Fibroblast of skin of back (primary cell): ENCODE data around the gene NCOA5.

Experiments
- DNase-seq: peaks from one replicate; pipeline ENCODE4 v3.0.0-alpha.2; 2013

Gene NCOA5

GRCh38 chr20:46035713-46036112 lies 54.0 kb downstream of the NCOA5 start:
- no peak for DNase-seq

GRCh38 chr20:46035253-46035652 lies 54.5 kb downstream of the NCOA5 start:
- DNase-seq, result no peak

- DNase-seq, result no peak
Observed at GRCh38 chr20:46034039-46034438, 55.7 kb downstream of the NCOA5 start.

GRCh38 chr20:46031701-46032254 lies 58.0 kb downstream of the NCOA5 start:
- no peak for DNase-seq

GRCh38 chr20:46031014-46031569 lies 58.7 kb downstream of the NCOA5 start:
- no peak for DNase-seq

GRCh38 chr20:46030284-46031013 lies 59.3 kb downstream of the NCOA5 start:
- no peak for DNase-seq

GRCh38 chr20:46028772-46029371 lies 60.9 kb downstream of the NCOA5 start, which contains the start of gene SLC12A5:
Gene SLC12A5 (plus strand): TSS chr20:46029215. CDS start chr20:46029345, 130 bp downstream.
- no peak for DNase-seq

- no peak for DNase-seq
Observed at GRCh38 chr20:46028110-46028509, 61.7 kb downstream of the NCOA5 start.

- peak; percentile 67 for DNase-seq
Observed at GRCh38 chr20:46027245-46027853, 62.4 kb downstream of the NCOA5 start.

GRCh38 chr20:46025376-46025783 lies 64.4 kb downstream of the NCOA5 start:
- DNase-seq, result no peak

GRCh38 chr20:46023999-46024398 lies 65.8 kb downstream of the NCOA5 start:
- DNase-seq, result no peak

GRCh38 chr20:46023148-46023484 lies 66.6 kb downstream of the NCOA5 start:
- no peak for DNase-seq

- DNase-seq, result no peak
Observed at GRCh38 chr20:46022411-46023147, 67.2 kb downstream of the NCOA5 start.

- DNase-seq, result peak; percentile 8
Observed at GRCh38 chr20:46021361-46022359, 68.1 kb downstream of the NCOA5 start.

- no peak for DNase-seq
Observed at GRCh38 chr20:46020555-46020954, 69.2 kb downstream of the NCOA5 start.

- no peak for DNase-seq
Observed at GRCh38 chr20:46018611-46019010, 71.2 kb downstream of the NCOA5 start.

- DNase-seq, result no peak
Observed at GRCh38 chr20:46018112-46018511, 71.7 kb downstream of the NCOA5 start.

GRCh38 chr20:46017272-46017671 lies 72.5 kb downstream of the NCOA5 start:
- DNase-seq, result no peak

- DNase-seq, result no peak
Observed at GRCh38 chr20:46014517-46015396, 75.0 kb downstream of the NCOA5 start.

GRCh38 chr20:46013829-46014516 lies 75.8 kb downstream of the NCOA5 start:
- peak; percentile 27 for DNase-seq
